NCI-H1092 treated with DMSO at 0.1 percent for 48 hours (cell line): ENCODE data around the gene HDDC2.
"Not testable (repeated sequence)": the region's sequence is repeated elsewhere in the genome, so short reads cannot be mapped to it uniquely, and the experiment has no call there.

Experiments
- DNase-seq: peaks from one replicate; lab custom pipeline; 2025; lab: John Stamatoyannopoulos, UW

Gene HDDC2

GRCh38 chr6:125306756-125307149 is 5.0 kb upstream of the HDDC2 start:
- no peak for DNase-seq

DNA sequence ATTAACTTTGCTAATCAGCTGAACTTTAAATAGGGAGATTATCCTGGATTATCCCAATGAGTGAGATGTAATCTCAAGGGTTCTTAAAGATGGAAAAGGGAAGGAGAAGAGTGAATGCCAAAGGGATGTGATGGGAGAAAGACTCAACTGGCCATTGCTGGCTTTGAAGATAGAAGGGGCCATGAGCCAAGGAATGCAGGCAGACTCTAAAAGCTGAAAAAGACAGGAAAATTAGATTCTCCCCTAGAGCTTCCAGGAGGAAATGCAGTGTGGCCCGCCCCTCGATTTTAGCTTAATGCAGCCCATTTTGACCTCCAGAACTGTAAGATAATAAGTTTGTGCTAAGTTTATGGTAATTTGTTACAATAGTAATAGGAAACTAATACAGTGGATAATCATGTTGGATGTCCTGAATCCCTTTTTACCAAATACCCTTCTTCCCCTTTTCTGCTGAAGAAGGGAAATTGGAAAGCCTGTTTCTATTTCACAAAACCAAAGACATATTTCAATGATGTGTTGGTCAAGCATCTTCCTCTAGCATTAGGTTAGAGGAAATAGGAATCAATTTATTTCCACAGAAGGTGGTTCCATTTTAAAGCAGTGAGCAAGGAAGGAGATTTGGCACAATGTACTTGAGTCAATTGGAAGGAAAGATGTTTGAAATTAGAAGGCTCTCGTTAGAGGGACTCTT is 3.3 kb upstream of the HDDC2 start:
- no peak for DNase-seq

GRCh38 chr6:125303512-125303854 is 1.7 kb upstream of the HDDC2 start:
- DNase-seq: no peak

GRCh38 chr6:125302840-125303511 is 1.2 kb upstream of the HDDC2 start:
- no peak for DNase-seq

GRCh38 chr6:125300992-125301434 is 754 bp downstream of the HDDC2 start:
- DNase-seq: peak; percentile 43

DNA sequence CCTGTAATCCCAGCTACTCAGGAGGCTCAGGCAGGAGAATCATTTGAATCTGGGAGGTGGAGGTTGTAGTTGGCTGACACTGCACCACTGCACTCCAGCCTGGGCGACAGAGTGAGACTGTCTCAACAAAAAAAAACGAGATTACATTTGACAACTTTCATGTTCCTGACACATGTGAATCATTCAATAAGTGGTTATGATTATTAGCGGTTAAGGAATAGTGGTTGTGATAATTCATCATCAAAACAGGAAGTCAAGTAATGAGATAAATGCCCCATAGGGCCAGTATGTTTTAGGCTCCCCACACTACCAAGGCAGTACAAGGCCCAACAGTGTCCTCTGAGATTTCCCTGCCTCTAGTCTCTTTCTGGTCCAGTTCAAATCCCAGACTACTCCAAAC is 2.5 kb downstream of the HDDC2 start:
- DNase-seq: no peak

GRCh38 chr6:125296471-125296870 is 5.3 kb downstream of the HDDC2 start:
- no peak for DNase-seq

GRCh38 chr6:125294925-125295324 is 6.8 kb downstream of the HDDC2 start:
- DNase-seq: peak; percentile 9

DNA sequence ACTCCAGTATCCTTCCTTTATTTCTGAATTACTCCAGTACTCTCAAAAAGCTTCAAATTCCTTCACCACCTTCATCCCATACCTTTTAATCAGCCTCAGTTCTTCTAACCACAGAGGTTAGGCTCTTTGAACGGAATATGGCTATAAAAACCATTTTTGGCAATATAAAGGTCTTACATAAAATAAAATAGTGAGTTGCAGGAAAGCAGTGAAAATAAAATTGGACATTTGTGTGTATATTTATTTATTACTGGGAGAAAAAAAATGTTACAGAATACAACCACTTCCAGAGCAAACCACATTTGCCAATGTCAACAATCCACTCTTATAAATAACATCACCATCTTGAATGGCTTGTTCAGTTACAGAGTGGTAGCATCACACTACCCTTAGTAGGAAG is 7.7 kb downstream of the HDDC2 start:
- no peak for DNase-seq

DNA sequence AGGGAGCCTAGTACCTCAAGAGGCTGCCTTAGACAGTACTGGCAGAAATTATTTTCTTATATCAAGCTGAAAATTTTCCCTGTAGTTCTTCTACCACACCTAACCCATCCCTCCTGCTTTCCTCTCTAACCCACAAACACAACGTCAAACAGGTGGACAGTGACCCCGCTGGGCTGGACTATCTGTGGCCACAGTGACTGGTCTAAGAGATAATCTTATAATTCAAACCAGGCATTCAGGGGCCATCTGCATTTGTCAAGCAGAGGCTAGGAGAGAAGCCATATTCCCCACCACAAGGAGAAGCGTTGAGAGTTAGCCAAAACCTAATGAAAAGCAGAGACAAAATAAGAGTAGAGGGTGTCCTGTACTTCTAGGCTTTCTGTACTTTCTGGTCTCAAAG is 8.2 kb downstream of the HDDC2 start:
- DNase-seq: no peak

DNA sequence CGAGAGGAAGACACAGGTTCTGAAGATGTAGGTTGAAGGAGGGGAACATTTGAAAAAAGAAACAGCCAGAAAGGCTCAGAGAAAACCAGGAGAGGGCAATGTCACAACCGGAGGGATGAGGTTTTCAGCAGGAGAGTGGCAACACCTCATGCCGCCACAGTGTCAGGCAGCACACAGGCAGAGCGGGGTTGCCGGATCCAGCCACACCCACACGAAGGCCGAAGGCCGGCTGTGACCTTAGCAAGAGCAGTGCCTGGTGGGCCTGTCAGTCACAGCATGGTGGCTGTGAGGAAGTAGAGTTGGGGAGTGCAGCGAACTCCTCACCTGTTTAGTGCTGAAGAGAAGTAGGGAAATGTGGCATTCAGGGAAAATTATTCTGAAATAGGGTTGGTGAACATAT is 14.0 kb downstream of the HDDC2 start:
- no peak for DNase-seq

DNA sequence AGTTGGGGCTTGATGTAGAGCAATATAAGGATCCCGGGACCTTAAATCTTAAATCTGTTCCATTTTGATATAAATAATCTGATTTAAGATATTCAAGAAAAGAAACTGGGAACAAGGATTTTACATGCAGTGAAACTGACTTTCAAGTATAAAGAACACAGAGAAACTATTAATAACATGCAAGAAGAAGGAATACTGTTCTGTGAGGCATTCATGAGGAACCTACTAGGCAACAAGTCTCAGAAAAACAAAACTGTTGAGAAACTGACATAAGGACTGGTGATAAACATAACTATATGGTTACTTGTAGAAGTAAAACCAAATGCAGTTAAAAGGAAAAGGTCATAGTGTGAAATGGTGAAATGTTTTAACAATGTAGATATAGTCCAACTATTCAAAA is 15.8 kb downstream of the HDDC2 start:
- no peak for DNase-seq

DNA sequence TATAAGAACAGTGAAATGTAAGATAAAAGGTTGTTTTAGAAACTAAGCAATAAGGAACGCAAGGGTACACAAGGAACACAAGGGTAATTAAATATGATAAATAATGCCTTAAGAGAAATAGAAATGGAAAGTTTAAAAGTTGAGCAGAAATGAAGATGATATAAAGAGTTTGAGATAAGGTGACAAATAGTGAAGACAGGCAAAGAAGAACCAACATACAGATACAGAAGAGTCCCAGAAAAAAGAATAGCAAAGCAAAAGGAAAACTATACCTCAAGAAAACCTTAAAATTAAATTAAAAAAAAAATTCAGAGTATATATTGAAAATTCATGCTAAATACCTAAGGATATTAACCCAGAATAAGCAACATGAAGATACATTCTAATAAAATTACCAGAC is 16.4 kb downstream of the HDDC2 start:
- no peak for DNase-seq

DNA sequence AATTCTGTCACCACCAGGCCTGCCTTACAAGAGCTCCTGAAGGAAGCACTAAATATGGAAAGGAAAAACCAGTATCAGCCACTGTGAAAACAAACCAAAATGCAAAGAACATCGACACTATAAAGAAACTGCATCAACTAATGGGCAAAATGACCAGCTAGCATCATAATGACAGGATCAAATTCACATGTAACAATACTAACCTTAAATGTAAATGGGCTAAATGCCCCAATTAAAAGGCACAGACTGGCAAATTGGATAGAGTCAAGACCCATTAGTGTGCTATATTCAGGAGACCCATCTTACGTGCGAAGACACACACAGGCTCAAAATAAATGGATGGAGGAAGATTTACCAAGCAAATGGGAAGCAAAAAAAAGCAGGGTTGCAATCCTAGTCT is 19.3 kb downstream of the HDDC2 start:
- DNase-seq: not testable (repeated sequence)

GRCh38 chr6:125280370-125281035 is 21.3 kb downstream of the HDDC2 start:
- DNase-seq: not testable (repeated sequence)

DNA sequence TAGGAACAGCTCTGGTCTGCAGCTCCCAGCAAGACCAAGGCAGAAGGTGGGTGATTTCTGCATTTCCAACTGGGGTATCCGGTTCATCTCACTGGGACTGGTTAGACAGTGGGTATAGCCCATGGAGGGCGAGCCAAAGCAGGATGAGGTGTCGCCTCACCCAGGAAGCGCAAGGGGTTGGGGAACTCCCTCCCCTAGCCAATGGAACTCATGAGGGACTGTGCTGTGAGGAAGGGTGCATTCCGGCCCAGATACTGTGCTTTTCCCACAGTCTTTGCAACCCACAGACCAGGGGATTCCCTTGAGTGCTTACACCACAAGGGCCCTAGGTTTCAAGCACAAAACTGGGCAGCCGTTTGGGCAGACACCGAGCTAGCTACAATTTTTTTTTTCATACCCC is 21.8 kb downstream of the HDDC2 start:
- DNase-seq: no peak

- DNase-seq: no peak
These were observed 23.9 kb downstream of the HDDC2 start for GRCh38 chr6:125277838-125278237.

GRCh38 chr6:125275779-125276178 is 26.0 kb downstream of the HDDC2 start:
- no peak for DNase-seq

- no peak for DNase-seq
These were observed 26.8 kb downstream of the HDDC2 start for GRCh38 chr6:125274935-125275334.

GRCh38 chr6:125273965-125274364 is 27.8 kb downstream of the HDDC2 start:
- no peak for DNase-seq

DNA sequence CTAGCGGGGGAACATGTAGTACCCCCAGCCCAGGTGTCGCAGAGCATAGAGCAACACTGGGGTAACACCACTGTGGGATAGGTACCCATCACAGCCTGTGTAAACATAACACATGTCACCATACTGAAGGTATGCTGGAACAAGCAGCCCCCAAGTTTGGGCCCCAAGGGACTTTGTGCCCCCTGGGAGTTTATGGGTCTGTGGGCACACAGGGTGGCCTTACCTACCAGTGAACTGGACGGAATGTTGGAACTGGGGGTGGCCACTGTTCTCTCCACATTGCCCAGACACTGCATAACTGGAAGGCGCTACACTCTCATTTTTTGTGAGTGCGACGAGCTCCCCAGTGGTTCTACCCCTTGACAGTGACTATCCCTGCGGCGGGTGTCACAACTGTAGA is 28.5 kb downstream of the HDDC2 start:
- no peak for DNase-seq

DNA sequence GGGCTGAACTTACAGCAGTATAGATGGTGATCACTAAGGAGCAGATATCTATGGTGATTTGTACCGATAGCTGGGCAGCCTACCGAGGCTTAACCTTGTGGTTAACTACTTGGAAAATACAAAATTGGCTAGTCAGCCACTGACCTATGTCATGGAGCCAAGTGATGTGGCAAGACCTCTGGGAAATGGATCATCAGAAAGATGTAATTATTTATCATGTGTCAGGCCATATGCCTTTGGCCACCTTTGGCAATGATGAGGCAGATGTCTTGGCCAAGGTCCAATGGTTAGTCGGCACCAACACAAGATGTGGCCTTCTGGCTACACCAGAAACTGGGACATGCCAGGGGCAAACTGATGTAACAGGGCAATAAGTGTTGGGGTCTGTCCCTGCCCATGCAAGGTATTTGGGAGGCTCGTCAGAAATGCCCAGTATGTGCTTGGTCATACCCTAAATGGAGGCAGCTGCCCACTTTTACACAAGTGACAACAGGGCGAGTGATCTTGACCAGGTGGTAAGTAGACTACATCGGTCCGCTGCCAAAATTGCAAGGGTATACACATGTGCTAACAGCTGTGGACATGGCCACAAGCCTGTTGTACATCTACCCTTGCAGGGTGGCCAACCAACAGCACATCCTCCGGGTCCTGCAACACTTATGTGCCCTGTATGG is 30.1 kb downstream of the HDDC2 start:
- DNase-seq: no peak

GRCh38 chr6:125270380-125270779 is 31.4 kb downstream of the HDDC2 start:
- DNase-seq: no peak
